OCI-LY3 (cell line): ENCODE data around the gene FMNL2.

Experiments
- CTCF ChIP-seq: fragments of 200-600, 300-600 bp; sonication (generic); IDR thresholded peaks from 2 replicates; pipeline ENCODE4 v1.5.1; 2014; ENCODE audit warnings: antibody characterized with exemption, low read length, low read depth
- EZH2phosphoT487 ChIP-seq: fragments of 200-600 bp; shearing (Covaris generic); IDR thresholded peaks from 2 replicates; pipeline ENCODE4 v1.6.1; 2018; ENCODE audit warnings: antibody characterized with exemption, mixed run types, low read depth

- TF ChIP-seq CTCF (no peak), EZH2phosphoT487 (no peak)
Observed at GRCh38 chr2:152423684-152424083, 88.7 kb downstream of the FMNL2 start.
